Mononuclear cell (primary cell): ENCODE measurements around the gene ATP8A1. TPM values are rescaled to one million over a fixed set of nuclear protein-coding genes. Genes with fewer than 3 reads are reported as not detected.

Experiments
- H3K27me3 ChIP-seq: 2 replicates; pipeline ENCODE4 v1.6.0; 2011; ENCODE audit warnings: low read length, control low read depth; ENCODE audit not compliant: insufficient read depth
- H3K4me1 ChIP-seq: 2 replicates; pipeline ENCODE4 v1.5.1; 2011; ENCODE audit warnings: mild to moderate bottlenecking, low read length, control low read depth; ENCODE audit not compliant: insufficient read depth
- H3K4me3 ChIP-seq: 2 replicates; pipeline ENCODE4 v1.5.1; 2011; ENCODE audit warnings: mild to moderate bottlenecking, low read length, moderate library complexity
- H3K9me3 ChIP-seq: 2 replicates; pipeline ENCODE4 v1.5.1; 2011; ENCODE audit warnings: low read depth, mild to moderate bottlenecking, control low read depth, low read length
- total RNA-seq: library from RNA; depleted of rRNA; stranded (reverse); fragments of >200 nt; gene quantifications from one replicate; pipeline ENCODE4 v1.2.3, GENCODE V29; 2012

ATP8A1 gene
- total RNA-seq, 1 donor = 157 TPM

DNA sequence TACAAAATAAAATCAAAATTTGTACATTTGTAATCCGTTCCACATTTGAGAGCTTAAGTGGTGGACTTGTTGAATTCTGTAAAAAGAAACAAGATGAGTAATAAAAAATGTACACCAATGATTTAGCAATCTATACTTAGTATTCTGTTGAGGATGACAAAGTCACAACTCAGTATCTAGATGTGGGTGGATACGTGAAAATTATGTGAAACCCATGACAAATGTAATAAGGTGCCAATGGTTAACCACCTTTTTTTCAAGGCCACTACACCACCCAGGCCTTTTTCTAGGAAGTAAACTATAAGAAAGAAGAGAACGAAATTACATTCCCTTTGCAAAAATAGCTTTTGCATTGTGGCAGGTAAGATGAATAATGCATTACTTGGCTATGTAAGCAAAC is 77.0 kb downstream of the ATP8A1 start:
- no peaks in the 10 kb centered on the region for H3K9me3 ChIP-seq
- no peaks in the 10 kb centered on the region for H3K27me3 ChIP-seq
- no peaks in the 10 kb centered on the region for H3K4me1 ChIP-seq
- H3K4me3 ChIP-seq = no peak overlapping the region

GRCh38 chr4:42578187-42578586 is 78.7 kb downstream of the ATP8A1 start:
- Histone ChIP-seq H3K27me3 (no peaks in the 10 kb centered on the region), H3K4me3 (no peak overlapping the region), H3K4me1 (no peaks in the 10 kb centered on the region), H3K9me3 (no peaks in the 10 kb centered on the region)

DNA sequence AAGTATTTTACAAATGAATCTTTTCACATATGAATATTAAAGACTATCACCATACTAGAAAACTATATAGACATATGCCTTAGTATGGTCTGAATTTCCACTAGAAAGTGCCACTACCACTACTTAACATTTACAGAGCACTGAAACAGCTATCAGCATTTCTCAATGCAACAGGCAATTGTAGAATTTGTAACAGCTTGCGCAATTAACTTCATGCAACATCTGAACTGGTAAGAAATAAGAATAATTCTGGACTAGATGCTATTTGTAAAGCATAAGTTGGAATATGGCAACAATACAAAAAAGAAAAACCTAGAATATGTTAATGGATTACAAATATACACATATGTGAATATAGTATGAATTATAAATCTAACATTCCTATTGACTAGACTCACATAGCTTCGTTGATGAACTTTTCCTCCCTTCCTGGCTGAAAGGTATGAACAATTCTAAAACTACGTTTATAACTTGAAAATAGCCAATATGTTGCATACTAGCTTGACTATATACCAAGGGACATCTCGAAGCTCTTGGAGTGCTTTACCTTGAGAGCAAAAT is 82.0 kb downstream of the ATP8A1 start:
- H3K9me3 ChIP-seq = no peaks in the 10 kb centered on the region
- H3K4me1 ChIP-seq = no peaks in the 10 kb centered on the region
- H3K4me3 ChIP-seq = no peak overlapping the region
- H3K27me3 ChIP-seq = no peaks in the 10 kb centered on the region

- no peaks in the 10 kb centered on the region for H3K27me3 ChIP-seq
- no peaks in the 10 kb centered on the region for H3K9me3 ChIP-seq
- no peak overlapping the region for H3K4me3 ChIP-seq
- no peaks in the 10 kb centered on the region for H3K4me1 ChIP-seq
Measured at GRCh38 chr4:42573249-42573648, 83.7 kb downstream of the ATP8A1 start.

- no peaks in the 10 kb centered on the region for H3K4me1 ChIP-seq
- no peaks in the 10 kb centered on the region for H3K9me3 ChIP-seq
- H3K27me3 ChIP-seq = no peaks in the 10 kb centered on the region
- no peak overlapping the region for H3K4me3 ChIP-seq
Measured at GRCh38 chr4:42570221-42570620, 86.7 kb downstream of the ATP8A1 start.

GRCh38 chr4:42568610-42569207 is 88.2 kb downstream of the ATP8A1 start:
- H3K4me1 ChIP-seq = no peaks in the 10 kb centered on the region
- H3K27me3 ChIP-seq = no peaks in the 10 kb centered on the region

GRCh38 chr4:42566835-42567234 is 90.1 kb downstream of the ATP8A1 start:
- no peak overlapping the region for H3K4me3 ChIP-seq
- H3K4me1 ChIP-seq = no peaks in the 10 kb centered on the region
- H3K27me3 ChIP-seq = no peaks in the 10 kb centered on the region
- no peaks in the 10 kb centered on the region for H3K9me3 ChIP-seq

More at GRCh38 chr4:42568610-42569207, 88.2 kb downstream of the ATP8A1 start:
- Histone ChIP-seq H3K9me3 (no peaks in the 10 kb centered on the region), H3K4me3 (no peak overlapping the region)

- no peak overlapping the region for H3K4me3 ChIP-seq
- H3K9me3 ChIP-seq = no peaks in the 10 kb centered on the region
- H3K4me1 ChIP-seq = no peaks in the 10 kb centered on the region
- no peaks in the 10 kb centered on the region for H3K27me3 ChIP-seq
Measured at GRCh38 chr4:42562016-42562415, 94.9 kb downstream of the ATP8A1 start.

DNA sequence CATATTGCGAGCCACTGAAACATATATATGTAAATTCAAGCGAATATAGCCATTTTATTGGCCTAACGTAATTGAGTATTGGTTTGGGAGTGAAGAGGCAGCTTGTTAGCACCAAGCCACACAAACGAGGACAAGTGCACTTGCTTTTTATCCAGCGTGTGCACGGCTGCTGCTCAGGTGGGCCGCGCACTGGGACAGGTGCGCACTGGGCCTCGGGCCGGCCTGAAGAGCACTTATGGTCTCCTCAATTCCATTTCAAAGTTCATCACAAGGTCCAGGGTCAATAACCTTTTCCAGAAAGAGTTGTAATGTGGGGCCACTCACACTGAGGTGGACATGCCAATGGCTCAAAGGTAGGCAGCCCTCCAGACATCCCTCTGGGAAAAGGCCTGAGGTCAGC is 95.9 kb downstream of the ATP8A1 start:
- Histone ChIP-seq H3K4me1 (no peaks in the 10 kb centered on the region), H3K4me3 (no peak overlapping the region), H3K27me3 (no peaks in the 10 kb centered on the region), H3K9me3 (no peaks in the 10 kb centered on the region)

GRCh38 chr4:42560467-42560861 is 96.4 kb downstream of the ATP8A1 start:
- no peaks in the 10 kb centered on the region for H3K9me3 ChIP-seq
- H3K4me1 ChIP-seq = no peaks in the 10 kb centered on the region
- no peak overlapping the region for H3K4me3 ChIP-seq
- H3K27me3 ChIP-seq = no peaks in the 10 kb centered on the region

DNA sequence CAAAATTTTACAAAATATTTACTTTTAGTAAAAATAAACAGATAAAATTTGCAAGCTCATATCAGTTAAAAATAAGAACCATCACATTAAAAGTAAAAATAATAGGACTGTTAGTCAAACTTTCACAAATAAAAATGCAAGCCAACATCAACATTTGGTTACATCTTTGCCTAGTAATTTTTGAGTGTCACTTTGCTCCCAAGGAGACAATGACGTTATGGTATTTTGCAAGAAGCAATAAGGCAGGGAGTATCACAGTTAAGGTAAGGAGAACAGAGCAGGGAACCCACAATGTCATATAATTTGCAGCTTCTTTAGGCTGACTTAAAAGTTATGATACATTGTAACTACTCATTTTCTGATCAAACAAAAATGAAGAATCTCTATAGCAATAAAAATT is 98.7 kb downstream of the ATP8A1 start:
- no peaks in the 10 kb centered on the region for H3K27me3 ChIP-seq

DNA sequence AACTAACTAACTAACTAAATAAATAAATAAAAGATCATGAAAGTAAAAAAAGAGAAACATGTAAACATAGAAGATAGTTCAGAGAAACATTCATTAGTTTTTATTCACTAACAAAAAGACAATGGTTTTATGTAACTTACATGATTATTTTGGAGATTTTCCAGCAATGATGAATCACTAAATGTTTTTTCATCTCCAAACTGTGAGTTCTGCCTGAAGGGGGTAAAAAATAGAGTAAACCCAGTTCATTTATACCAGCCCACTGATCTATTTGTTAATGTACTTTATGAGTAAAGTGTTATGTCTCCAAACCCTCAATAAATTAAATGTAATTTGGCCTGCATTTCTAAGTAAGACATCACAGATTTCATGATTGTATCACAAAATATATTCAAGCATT is 101.1 kb downstream of the ATP8A1 start:
- Histone ChIP-seq H3K27me3 (no peaks in the 10 kb centered on the region), H3K9me3 (no peaks in the 10 kb centered on the region), H3K4me3 (no peak overlapping the region), H3K4me1 (no peaks in the 10 kb centered on the region)

More for the DNA sequence above, 98.7 kb downstream of the ATP8A1 start:
- H3K4me3 ChIP-seq = no peak overlapping the region
- no peaks in the 10 kb centered on the region for H3K4me1 ChIP-seq
- no peaks in the 10 kb centered on the region for H3K9me3 ChIP-seq

GRCh38 chr4:42554072-42554471 is 102.8 kb downstream of the ATP8A1 start:
- Histone ChIP-seq H3K4me1 (no peaks in the 10 kb centered on the region), H3K27me3 (no peaks in the 10 kb centered on the region), H3K9me3 (no peaks in the 10 kb centered on the region), H3K4me3 (no peak overlapping the region)

DNA sequence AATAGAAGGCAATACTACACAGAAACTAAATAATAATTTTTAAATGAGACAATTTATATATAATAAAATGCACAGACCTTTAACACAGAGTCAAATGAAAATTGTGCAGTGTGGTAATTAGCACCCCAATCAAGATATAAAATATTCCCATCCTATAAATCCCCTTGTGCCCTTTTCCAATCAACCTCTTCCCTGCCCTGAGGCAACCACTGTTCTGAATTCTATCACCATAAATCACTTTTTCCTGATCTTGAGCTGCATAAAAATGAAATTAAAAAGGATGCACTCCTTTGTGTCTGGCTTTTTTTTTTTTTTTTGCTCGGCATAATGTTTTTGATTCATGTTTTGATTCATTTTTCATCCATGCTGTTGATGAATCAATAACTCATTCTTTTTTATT is 107.0 kb downstream of the ATP8A1 start:
- H3K4me3 ChIP-seq = no peak overlapping the region
- no peaks in the 10 kb centered on the region for H3K9me3 ChIP-seq
- no peaks in the 10 kb centered on the region for H3K4me1 ChIP-seq
- no peaks in the 10 kb centered on the region for H3K27me3 ChIP-seq

- Histone ChIP-seq H3K4me3 (no peak overlapping the region), H3K27me3 (no peaks in the 10 kb centered on the region), H3K4me1 (no peaks in the 10 kb centered on the region), H3K9me3 (no peaks in the 10 kb centered on the region)
Measured at GRCh38 chr4:42547805-42548204, 109.1 kb downstream of the ATP8A1 start.

DNA sequence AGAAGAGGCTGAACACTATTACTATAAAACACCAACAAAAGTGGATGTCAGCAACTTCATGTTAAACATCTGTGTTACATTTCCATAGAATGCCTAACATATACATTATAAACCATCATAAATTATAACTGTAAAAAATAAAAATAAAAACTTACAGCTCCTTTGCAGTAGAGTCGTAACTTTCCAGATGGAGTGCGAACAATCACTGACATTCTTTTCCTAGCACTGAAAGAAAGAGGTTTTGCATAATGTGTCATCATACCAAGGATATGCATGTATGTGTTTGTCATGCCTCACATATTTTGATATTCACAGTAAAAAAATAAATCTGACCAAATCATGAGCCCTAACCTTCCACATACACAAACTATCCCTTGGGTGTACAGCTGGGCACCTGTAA is 113.1 kb downstream of the ATP8A1 start:
- no peaks in the 10 kb centered on the region for H3K27me3 ChIP-seq
- no peaks in the 10 kb centered on the region for H3K4me1 ChIP-seq
- no peaks in the 10 kb centered on the region for H3K9me3 ChIP-seq
- no peak overlapping the region for H3K4me3 ChIP-seq
